GM19324 (cell line): ENCODE measurements around the gene CIDEA.
"Not testable (repeated sequence)": the region's sequence is repeated elsewhere in the genome, so short reads cannot be mapped to it uniquely, and the experiment has no call there.

Experiments
- ATAC-seq: cut with Tn5 transposase; IDR thresholded peaks from one replicate; pipeline ENCODE4 v1.9.1; 2021; ENCODE audit warnings: mild to moderate bottlenecking, moderate library complexity; ENCODE audit not compliant: unreplicated experiment, low FRiP score

Gene CIDEA

DNA sequence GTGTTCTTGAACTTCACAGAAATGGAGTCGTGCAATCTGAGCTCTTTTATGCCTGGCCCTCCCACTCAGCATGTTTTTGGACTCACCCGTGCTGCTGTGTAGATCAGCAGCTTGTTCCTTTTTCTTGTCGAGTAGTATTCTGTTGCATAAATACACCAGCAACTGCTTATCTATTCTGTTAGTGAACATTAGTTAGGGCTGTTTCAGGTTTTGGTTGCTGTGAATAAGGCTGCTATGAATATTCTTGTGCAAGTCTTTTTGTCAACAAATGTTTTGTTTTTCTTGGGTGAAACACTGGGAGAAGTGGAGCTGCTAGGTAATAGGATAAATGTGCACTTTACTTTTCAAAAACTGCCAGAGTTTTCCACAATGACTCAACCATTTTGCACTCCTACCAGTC lies 15.3 kb upstream of the CIDEA start:
- ATAC-seq, result no peak

DNA sequence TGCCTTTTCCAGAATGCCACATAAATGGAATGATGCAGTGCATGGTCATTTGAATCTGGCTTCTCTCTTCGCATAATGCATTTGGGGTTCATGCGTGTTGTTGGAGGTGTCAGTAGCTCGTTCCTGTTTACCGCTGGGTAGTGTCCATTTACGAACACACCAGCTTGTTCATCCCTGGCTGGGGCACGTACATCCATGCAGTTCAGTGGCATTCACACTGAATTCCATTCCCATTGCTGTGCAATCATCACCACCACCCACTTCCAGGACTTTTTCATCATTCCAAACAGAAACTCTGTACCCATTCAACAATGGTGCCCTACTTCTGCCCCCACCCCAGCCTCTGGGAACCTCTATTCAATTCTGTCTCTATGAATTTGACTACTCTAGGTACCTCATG lies 14.7 kb upstream of the CIDEA start:
- no peak for ATAC-seq

GRCh38 chr18:12242658-12243260 lies 11.4 kb upstream of the CIDEA start:
- no peak for ATAC-seq

- not testable (repeated sequence) for ATAC-seq
Measured at GRCh38 chr18:12243272-12243671, 10.9 kb upstream of the CIDEA start.

DNA sequence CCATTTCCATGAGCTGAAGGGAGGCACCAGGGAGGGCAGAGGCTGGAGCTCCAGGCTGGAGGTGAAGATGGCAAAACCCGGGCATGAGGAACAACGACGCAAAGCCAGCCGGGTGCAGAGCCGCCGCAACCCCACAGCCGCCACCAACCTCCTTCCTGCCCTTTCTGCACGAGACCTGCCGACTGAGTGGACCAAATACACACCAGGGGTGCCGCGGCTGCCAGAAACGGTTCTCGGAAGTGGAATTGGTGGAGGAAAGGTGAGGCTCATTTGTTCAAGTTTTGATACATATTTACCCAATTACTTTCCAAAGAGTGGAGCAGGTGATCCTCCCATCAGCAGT lies 8.4 kb upstream of the CIDEA start:
- ATAC-seq, result no peak

GRCh38 chr18:12246849-12247808 lies 7.0 kb upstream of the CIDEA start:
- ATAC-seq, result no peak

- no peak for ATAC-seq
Measured at GRCh38 chr18:12247946-12248345, 6.2 kb upstream of the CIDEA start.

DNA sequence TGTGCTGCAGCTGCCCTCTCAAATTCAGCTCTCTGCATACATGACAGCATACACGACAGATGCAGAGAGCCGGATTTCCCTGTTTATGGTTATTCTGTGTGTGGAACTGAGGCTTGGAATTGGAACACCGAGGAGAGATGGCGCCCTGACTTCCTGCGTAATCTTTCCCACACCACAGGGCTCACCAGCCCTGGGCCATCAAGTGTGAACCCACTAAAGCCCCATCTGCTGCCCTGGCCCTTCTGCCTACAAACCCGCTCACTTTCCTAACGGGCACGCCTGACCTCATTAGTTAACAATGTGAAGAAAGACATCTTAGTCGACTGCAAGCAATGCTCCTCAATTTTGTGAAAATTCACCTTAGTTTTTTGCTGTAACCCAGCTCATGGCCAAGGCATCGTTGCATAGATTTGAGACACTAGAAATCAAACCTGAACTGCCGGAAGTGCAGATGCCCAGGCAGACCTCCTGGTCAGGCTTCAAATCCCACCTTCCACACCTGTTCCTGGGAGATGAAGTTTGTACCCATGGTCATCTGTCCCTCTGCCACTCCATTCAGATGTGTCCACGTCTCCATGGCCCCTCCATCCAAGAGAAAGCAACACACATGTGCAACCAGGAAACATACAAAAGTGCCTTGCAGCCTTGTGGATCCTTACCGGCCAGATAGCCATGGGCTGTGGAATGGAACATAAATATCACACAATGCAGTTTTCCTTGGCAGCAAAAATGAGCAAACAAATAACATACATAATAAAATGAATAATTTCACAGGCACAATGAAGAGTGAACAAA lies 5.0 kb upstream of the CIDEA start:
- ATAC-seq, result no peak

GRCh38 chr18:12251311-12251710 lies 2.9 kb upstream of the CIDEA start:
- no peak for ATAC-seq

- no peak for ATAC-seq
Measured at GRCh38 chr18:12252061-12252460, 2.1 kb upstream of the CIDEA start.

- no peak for ATAC-seq
Measured at GRCh38 chr18:12253027-12253426, 1.1 kb upstream of the CIDEA start.

DNA sequence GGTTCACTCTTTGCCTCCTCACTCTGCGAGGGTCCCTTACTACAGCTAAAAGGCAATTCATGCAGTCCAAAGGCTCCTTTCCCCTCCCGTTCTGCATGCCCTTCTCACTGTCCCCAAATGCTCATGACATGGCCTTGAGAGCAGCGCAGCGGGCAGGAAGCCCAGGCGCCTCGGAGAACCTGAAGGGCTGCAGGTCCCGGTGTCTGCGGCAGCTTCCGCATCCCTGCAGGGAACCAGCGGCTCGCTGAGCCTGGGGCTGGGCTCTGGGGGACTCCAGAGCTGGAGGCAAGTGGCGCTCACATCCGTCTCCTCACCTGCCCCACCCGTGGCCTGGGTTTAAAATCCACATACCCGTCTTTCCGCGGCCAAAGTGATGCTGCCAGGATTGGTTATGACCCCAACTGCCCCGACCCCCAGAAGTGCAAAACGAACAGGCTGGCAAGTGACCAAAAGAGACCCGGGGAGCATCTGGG lies 462 bp upstream of the CIDEA start:
- no peak for ATAC-seq

DNA sequence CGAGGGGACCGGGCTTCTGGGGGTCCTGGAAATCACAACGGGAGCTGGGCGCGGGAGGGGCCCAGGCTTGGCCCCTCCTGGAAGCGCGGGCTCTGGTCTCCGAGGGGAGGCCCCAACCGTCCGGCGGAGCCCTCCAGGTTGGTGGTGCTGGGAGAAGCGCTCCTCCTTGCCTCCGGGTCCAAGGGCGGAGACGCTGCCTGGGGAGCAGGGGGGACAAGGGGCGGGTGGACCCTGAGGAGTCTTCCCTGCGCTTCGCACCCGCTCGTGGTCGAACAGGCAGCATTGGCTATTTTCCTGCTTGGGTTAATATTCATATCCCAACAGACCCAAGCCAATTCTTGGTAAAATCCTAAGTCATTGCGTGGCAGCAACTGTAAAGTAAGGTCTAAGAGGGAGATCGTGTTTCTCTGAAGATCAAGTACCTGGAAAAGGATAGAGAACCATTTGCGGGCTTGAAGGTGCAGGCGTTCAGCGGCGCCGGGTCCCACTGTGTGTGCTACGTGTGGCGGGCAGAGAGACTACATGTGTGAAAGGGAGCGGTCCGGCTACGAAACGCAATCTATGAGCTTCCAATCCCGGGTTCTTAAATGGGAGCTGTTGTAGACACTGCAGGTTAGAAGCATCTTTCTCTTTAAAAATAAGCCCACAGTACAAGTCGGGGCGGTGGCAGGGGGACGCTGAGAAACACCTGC lies 805 bp downstream of the CIDEA start:
- ATAC-seq, result no peak

GRCh38 chr18:12255626-12256026 lies 1.5 kb downstream of the CIDEA start:
- ATAC-seq, result no peak

- no peak for ATAC-seq
Measured at GRCh38 chr18:12256951-12257350, 2.8 kb downstream of the CIDEA start.

GRCh38 chr18:12257996-12258718 lies 4.0 kb downstream of the CIDEA start:
- no peak for ATAC-seq

DNA sequence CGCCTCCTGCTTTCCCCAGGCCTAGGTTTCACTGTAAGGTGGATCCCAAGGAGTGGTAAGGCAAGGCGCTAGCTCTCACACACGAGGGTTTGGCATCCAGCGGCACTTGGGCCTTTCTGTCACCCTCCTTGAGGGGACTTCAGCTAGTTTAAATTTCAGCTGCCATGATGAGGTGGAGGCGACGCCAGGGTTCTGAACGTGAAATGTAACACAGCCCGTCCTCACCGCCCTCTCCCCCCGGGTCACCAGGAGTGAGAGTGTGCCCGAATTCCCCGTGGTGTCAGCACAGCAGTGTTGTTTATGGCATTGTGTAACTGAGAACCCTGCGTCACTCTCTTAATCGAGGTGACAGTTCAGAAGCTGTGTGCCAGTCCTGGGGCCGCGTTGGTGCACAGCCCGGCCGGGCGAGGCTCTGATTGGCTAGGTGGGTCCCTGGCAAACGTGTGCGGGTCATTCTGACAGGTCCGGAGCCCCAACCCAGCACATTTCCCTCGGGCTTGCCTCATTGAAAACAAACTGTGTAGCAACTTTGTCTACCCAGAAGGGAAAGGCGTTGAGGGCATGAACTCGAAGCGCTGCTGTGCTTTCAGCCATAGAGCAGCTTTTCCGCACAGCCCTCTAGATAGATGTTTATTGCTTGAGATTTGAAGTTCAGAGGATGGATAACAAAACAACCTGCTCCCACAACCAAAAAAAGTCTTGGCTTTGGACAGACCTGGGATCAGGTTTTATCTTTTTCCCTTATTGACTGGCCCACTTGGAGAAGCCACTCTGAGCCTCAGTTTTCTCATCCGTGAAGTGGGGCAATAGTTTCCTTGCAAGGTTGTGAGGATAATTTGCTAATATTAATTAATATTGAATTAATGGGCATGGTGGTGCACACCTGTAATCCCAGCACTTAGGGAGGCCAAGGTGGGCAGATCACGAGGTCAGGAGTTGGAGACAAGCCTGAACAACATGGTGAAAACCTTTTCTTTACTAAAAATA lies 4.9 kb downstream of the CIDEA start:
- no peak for ATAC-seq

GRCh38 chr18:12262748-12263147 lies 8.6 kb downstream of the CIDEA start:
- no peak for ATAC-seq

DNA sequence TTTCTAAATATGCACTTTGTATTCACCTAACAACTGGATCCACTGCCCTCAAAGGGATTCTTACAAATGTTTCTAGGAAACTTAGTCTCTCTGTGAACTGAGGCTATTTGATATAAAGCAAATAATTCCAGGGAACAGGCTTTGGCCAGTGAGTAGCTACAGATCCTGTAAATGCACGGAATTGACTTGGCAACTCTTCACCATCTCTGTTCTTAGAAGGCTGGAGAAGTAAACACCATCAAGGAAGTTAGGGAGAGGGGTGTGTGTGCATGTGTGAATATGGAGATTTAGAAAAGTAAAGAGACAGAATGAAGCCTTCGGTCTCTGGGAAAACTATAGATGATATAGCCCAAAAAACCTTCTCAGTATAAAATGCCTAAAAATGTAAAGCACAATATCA lies 10.7 kb downstream of the CIDEA start:
- ATAC-seq, result no peak
